Natural killer cell (primary cell): ENCODE data around the gene WEE1. TPM values are rescaled to one million over a fixed set of nuclear protein-coding genes. Genes with fewer than 3 reads are reported as not detected.

Source experiments
- ATAC-seq, 3 donors: fragments of 150-1000 bp in 2 of 3; fragments of 200-7000 bp in 1 of 3; cut with Tn5 transposase; 1 replicate in 1 of 3; 2 replicates in 2 of 3; pipeline ENCODE4 v1.10.0; 2021; ENCODE audit warnings: mild to moderate bottlenecking in 2 of 3, moderate library complexity in 2 of 3
- DNase-seq, 2 donors: peaks; one replicate each; pipeline versions ENCODE4 v3.0.0 to v3.0.0-alpha.2; 2013 to 2021; ENCODE audit warnings: mixed read lengths in 1 of 2
- H3K27ac ChIP-seq: one replicate; pipeline ENCODE4 v1.5.1; 2013; ENCODE audit warnings: mild to moderate bottlenecking, low read length
- H3K27me3 ChIP-seq: one replicate; pipeline ENCODE4 v1.6.1; 2013; ENCODE audit warnings: low read length; ENCODE audit not compliant: control insufficient read depth, insufficient read depth
- H3K36me3 ChIP-seq: one replicate; pipeline ENCODE4 v1.6.1; 2013; ENCODE audit warnings: low read length; ENCODE audit not compliant: control insufficient read depth, insufficient read depth
- H3K4me1 ChIP-seq: one replicate; pipeline ENCODE4 v1.6.1; 2013; ENCODE audit warnings: low read length; ENCODE audit not compliant: control insufficient read depth, insufficient read depth
- H3K4me3 ChIP-seq: one replicate; pipeline ENCODE4 v1.5.1; 2013; ENCODE audit warnings: low read length
- H3K9me3 ChIP-seq: one replicate; pipeline ENCODE4 v1.6.1; 2013; ENCODE audit warnings: low read length; ENCODE audit not compliant: control insufficient read depth, insufficient read depth
- H3K27ac Mint-ChIP-seq, 2 donors: one replicate each; pipeline ENCODE4 v1.8.0; 2022; ENCODE audit warnings: mild to moderate bottlenecking in 2 of 2, mixed read lengths in 2 of 2, moderate library complexity in 1 of 2
- H3K27me3 Mint-ChIP-seq, 2 donors: one replicate each; pipeline ENCODE4 v1.8.0; 2022; ENCODE audit warnings: low read depth in 2 of 2, mixed read lengths in 2 of 2
- H3K36me3 Mint-ChIP-seq: one replicate; pipeline ENCODE4 v1.8.0; 2022; ENCODE audit warnings: mixed read lengths
- H3K4me1 Mint-ChIP-seq, 2 donors: one replicate each; pipeline ENCODE4 v1.8.0; 2022; ENCODE audit warnings: mixed read lengths in 2 of 2
- H3K4me3 Mint-ChIP-seq: one replicate; pipeline ENCODE4 v1.8.0; 2022; ENCODE audit warnings: mild to moderate bottlenecking, moderate library complexity, mixed read lengths
- H3K9me3 Mint-ChIP-seq, 2 donors: one replicate each; pipeline ENCODE4 v1.8.0; 2022; ENCODE audit warnings: mixed read lengths in 2 of 2
- CTCF ChIP-seq: fragments of 200-600 bp; IDR thresholded peaks from one replicate; pipeline ENCODE4 v1.8.0; 2022; ENCODE audit warnings: antibody characterized with exemption
- WGBS: methylation state at CpG from one replicate; pipeline ENCODE4 v1.1.7; 2013; ENCODE audit warnings: missing lambda C conversion rate; ENCODE audit not compliant: insufficient coverage; 5-methylcytosine and 5-hydroxymethylcytosine counted together
- intact Hi-C: fragments of 100-400 bp; cut with micrococcal nuclease; formaldehyde crosslinking; loops from one replicate; pipeline ENCODE4 v1.14.2; 2022
- total RNA-seq, 4 donors: library from RNA; stranded (reverse); fragments of 120-200 nt in 1 of 4; gene quantifications; one replicate each; pipeline versions ENCODE4 v1.2.3 to v1.2.4, GENCODE V29; 2013 to 2022

WEE1 gene
- total RNA-seq, 3 donors from 2014 or later (not counting 1 experiment from before 2014, with no cell fraction given) = 17.1 to 20.8 (median 19.0) TPM

GRCh38 chr11:9533058-9533457, 40.4 kb upstream of the WEE1 start:
- Histone ChIP-seq H3K4me3 (no peak overlapping the region), H3K27me3 (no peaks in the 10 kb centered on the region), H3K9me3 (no peaks in the 10 kb centered on the region), H3K27ac (no peak overlapping the region), H3K4me1 (no peaks in the 10 kb centered on the region), H3K36me3 (peaks cover 6% of the 10 kb centered on the region)
- H3K36me3 Mint-ChIP-seq = no peaks in the 10 kb centered on the region
- no peak overlapping the region for H3K27ac Mint-ChIP-seq
- DNase-seq = no peak
- intact Hi-C loops = loop anchor here (10.0 kb wide), 1 partner anchor 772 kb away; the partner anchor contains the start of gene ADM
- no peak for ATAC-seq
- WGBS = 95% methylated on average over 9 of the region's 9 CpGs
- H3K9me3 Mint-ChIP-seq = no peaks in the 10 kb centered on the region
- no peak overlapping the region for H3K4me3 Mint-ChIP-seq
- no peaks in the 10 kb centered on the region for H3K4me1 Mint-ChIP-seq
- H3K27me3 Mint-ChIP-seq = no peaks in the 10 kb centered on the region
- no peak for TF ChIP-seq CTCF

GRCh38 chr11:9533736-9534473, 39.6 kb upstream of the WEE1 start:
- no peak overlapping the region for H3K4me3 ChIP-seq
- DNase-seq (no peak), ATAC-seq (no peak)
- H3K36me3 ChIP-seq = no peaks in the 10 kb centered on the region
- Mint-ChIP-seq H3K4me3 (no peak overlapping the region), H3K4me1 (no peaks in the 10 kb centered on the region), H3K27ac (no peak overlapping the region), H3K27me3 (no peaks in the 10 kb centered on the region), H3K36me3 (no peaks in the 10 kb centered on the region), H3K9me3 (no peaks in the 10 kb centered on the region)
- H3K4me1 ChIP-seq = no peaks in the 10 kb centered on the region
- no peaks in the 10 kb centered on the region for H3K27me3 ChIP-seq
- WGBS = 91% methylated on average over 4 of the region's 5 CpGs
- H3K27ac ChIP-seq = no peak overlapping the region
- H3K9me3 ChIP-seq = no peaks in the 10 kb centered on the region
- no peak for TF ChIP-seq CTCF
- intact Hi-C loops = loop anchor here (10.0 kb wide), 1 partner anchor 771 kb away; the partner anchor contains the start of gene ADM

- Mint-ChIP-seq H3K9me3 (no peaks in the 10 kb centered on the region), H3K27me3 (no peaks in the 10 kb centered on the region), H3K4me3 (no peak overlapping the region), H3K36me3 (no peaks in the 10 kb centered on the region), H3K27ac (no peak overlapping the region), H3K4me1 (no peaks in the 10 kb centered on the region)
- peak; percentile 89 for TF ChIP-seq CTCF
- 69% methylated on average over 6 of the region's 6 CpGs for WGBS
- ATAC-seq = peak; percentile 69 to 84 (median 78)
- Histone ChIP-seq H3K4me1 (no peaks in the 10 kb centered on the region), H3K9me3 (no peaks in the 10 kb centered on the region), H3K27ac (no peak overlapping the region), H3K27me3 (no peaks in the 10 kb centered on the region), H3K4me3 (no peak overlapping the region), H3K36me3 (no peaks in the 10 kb centered on the region)
- intact Hi-C loops = loop anchor here (1.0 to 10.0 kb wide), 3 partner anchors 78 to 770 kb away; partner anchors contain the start of gene ADM
- peak; percentile 77 to 87 for DNase-seq
Measured at GRCh38 chr11:9535189-9535781, 38.2 kb upstream of the WEE1 start.
